Progenitor cell of endocrine pancreas (in vitro differentiated cells): ENCODE results near the gene DCC. TPM values are rescaled to one million over a fixed set of nuclear protein-coding genes. Genes with fewer than 3 reads are reported as not detected.
A peak's percentile ranks its signal among the peaks of the same experiment; 100 is the strongest.

Experiments
- DNase-seq: peaks from one replicate; pipeline ENCODE4 v3.0.0; 2021; ENCODE audit warnings: low spot score; ENCODE audit not compliant: unreplicated experiment
- H3K27ac Mint-ChIP-seq: 2 replicates; pipeline ENCODE4 v1.8.0; 2021; ENCODE audit warnings: mild to moderate bottlenecking, moderate library complexity, mixed read lengths
- H3K27me3 Mint-ChIP-seq: 2 replicates; pipeline ENCODE4 v1.8.0; 2021; ENCODE audit warnings: mixed read lengths
- H3K36me3 Mint-ChIP-seq: 2 replicates; pipeline ENCODE4 v1.8.0; 2022; ENCODE audit warnings: mixed read lengths; ENCODE audit not compliant: insufficient read depth
- H3K4me1 Mint-ChIP-seq: 2 replicates; pipeline ENCODE4 v1.8.0; 2021; ENCODE audit warnings: low read depth, mixed read lengths
- H3K4me3 Mint-ChIP-seq: 2 replicates; pipeline ENCODE4 v1.8.0; 2021; ENCODE audit warnings: low read depth, mild to moderate bottlenecking, moderate library complexity, mixed read lengths
- H3K9me3 Mint-ChIP-seq: 2 replicates; pipeline ENCODE4 v1.8.0; 2021; ENCODE audit warnings: low read depth, mixed read lengths
- total RNA-seq: library from RNA; stranded (reverse); gene quantifications from 2 replicates; pipeline ENCODE4 v1.2.1, GENCODE V29; 2021
- TF ChIP-seq, protein P1 (sequence below): fragments of 200-600 bp; sonication (generic); IDR thresholded peaks from one replicate; pipeline ENCODE4 v1.5.0; 2021; ENCODE audit warnings: antibody characterized with exemption, mild to moderate bottlenecking; ENCODE audit not compliant: unreplicated experiment

DCC gene
- total RNA-seq, 1 donor from 2014 or later, result 8.4 TPM

DNA sequence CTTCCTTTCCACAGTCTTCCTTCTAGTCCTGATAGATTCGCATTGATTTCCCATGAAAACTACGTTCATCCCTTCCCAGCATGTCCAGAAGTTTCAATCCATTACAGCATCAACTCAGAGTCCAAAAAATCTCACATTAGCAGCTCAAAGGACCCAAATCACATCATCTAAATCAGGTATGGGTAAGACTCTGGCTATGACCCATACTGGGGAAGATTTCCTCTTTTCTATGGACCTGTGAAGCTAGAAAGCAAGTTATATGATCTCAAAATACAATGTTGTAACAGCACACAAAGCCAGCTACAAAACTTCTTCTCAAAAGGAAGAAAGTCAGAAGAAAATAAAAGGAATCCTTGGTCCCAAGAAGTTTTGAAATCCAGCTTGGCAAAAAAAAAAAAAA, 5.7 kb upstream of the DCC start:
- Mint-ChIP-seq H3K36me3 (no peaks in the 10 kb centered on the region), H3K4me3 (no peak overlapping the region), H3K9me3 (no peaks in the 10 kb centered on the region), H3K27me3 (peaks cover 51% of the 10 kb centered on the region), H3K27ac (no peak overlapping the region), H3K4me1 (no peaks in the 10 kb centered on the region)
- TF ChIP-seq, protein P1, sequence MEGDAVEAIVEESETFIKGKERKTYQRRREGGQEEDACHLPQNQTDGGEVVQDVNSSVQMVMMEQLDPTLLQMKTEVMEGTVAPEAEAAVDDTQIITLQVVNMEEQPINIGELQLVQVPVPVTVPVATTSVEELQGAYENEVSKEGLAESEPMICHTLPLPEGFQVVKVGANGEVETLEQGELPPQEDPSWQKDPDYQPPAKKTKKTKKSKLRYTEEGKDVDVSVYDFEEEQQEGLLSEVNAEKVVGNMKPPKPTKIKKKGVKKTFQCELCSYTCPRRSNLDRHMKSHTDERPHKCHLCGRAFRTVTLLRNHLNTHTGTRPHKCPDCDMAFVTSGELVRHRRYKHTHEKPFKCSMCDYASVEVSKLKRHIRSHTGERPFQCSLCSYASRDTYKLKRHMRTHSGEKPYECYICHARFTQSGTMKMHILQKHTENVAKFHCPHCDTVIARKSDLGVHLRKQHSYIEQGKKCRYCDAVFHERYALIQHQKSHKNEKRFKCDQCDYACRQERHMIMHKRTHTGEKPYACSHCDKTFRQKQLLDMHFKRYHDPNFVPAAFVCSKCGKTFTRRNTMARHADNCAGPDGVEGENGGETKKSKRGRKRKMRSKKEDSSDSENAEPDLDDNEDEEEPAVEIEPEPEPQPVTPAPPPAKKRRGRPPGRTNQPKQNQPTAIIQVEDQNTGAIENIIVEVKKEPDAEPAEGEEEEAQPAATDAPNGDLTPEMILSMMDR, result no peak
- DNase-seq, result no peak

DNA sequence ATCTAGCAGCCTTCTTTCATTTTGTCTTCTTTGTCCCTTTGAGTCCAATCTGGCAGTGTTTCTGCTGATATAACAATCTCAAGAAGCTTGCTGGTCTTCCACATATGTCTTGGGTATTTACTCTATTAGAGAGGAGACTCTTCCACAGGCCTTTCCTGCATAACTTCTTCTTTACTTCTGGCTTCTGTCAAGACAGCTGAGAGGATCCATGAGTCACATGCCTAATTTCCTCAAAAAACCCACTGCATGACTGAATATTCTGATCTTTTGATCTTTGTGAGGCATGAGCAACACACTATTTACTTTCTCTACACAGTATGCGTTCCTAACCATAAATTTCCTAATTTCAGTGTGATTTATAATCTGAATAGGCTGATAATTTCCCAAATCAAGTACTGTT, 5.1 kb upstream of the DCC start:
- TF ChIP-seq, protein P1, result no peak
- Mint-ChIP-seq H3K36me3 (no peaks in the 10 kb centered on the region), H3K9me3 (no peaks in the 10 kb centered on the region), H3K4me1 (peaks cover 1% of the 10 kb centered on the region), H3K4me3 (no peak overlapping the region), H3K27ac (no peak overlapping the region), H3K27me3 (peaks cover 55% of the 10 kb centered on the region)
- no peak for DNase-seq

DNA sequence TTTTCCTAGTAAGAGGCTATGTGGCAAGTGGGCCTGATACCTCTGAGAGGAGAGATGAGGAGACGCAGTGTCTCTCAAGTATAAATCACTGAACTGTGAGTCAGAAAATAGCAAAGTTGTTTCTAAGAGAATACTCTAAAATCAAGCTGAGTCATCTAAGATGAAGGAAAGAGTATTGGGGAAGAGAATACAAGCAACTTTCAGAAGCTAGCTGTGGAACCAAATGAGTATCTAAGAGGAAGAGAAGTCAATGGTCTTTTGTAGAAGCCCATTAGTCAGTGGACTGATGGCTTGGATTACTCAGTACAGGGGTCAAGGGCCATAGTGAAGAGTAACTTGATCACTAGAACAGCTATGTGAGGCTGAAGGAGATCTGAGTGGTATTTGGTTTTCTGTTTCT, 2.7 kb upstream of the DCC start:
- no peaks in the 10 kb centered on the region for H3K9me3 Mint-ChIP-seq
- no peaks in the 10 kb centered on the region for H3K36me3 Mint-ChIP-seq
- TF ChIP-seq, protein P1, result no peak
- H3K4me3 Mint-ChIP-seq, result no peak overlapping the region
- no peak overlapping the region for H3K27ac Mint-ChIP-seq
- DNase-seq, result no peak
- H3K27me3 Mint-ChIP-seq, result peaks cover 70% of the 10 kb centered on the region
- H3K4me1 Mint-ChIP-seq, result peaks cover 20% of the 10 kb centered on the region

DNA sequence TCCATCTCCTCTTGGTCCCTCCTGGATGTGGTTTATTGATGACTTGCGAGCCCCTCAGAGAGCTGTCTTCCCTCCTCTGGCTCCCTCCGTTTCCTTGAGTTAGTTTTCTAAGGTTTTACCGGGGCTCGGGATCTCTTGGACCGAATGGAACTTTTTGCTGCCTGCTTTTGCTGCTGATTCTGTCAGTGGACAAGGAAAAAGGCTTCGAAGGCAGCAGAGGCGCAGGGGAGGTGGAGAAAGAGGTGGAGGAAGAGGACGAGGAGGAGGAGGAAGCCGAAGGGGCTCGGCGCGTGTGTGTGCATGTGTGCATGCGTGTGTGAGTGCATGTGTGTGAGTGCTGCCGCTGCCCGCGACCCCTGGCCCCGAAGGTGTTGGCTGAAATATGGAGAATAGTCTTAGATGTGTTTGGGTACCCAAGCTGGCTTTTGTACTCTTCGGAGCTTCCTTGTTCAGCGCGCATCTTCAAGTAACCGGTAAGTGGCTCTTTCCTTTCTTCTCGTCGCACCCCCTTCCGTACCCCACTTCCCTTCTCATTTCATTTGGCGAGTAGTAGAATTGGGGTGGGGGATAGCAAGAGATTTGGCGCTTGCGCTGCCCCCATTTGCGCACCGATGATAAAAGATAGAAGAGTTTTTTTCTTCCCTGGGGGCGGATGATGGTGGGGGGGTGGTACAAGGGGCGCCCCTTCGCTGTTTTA, 557 bp downstream of the DCC start:
- TF ChIP-seq, protein P1, result no peak
- Mint-ChIP-seq H3K27me3 (peaks cover 57% of the 10 kb centered on the region), H3K27ac (peak overlapping the region; percentile 19), H3K4me1 (peaks cover 26% of the 10 kb centered on the region), H3K36me3 (no peaks in the 10 kb centered on the region), H3K4me3 (no peak overlapping the region), H3K9me3 (no peaks in the 10 kb centered on the region)
- no peak for DNase-seq

DNA sequence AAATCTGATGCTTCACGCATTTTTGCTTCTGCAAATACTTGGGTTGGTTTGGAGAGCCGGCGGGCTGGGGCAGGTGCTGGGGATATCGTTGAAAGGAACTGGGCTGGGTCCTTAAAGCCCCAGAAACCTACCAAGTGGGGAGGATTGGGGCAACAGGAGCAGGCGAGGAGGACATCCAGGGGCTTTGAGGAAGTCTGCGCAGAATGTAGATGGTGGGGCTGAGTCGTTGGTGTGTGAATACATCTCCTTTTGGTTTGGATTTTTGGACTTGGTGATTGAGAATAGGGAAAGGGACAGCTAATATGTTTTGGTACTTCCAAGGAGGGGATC, 1.1 kb downstream of the DCC start:
- H3K4me3 Mint-ChIP-seq, result no peak overlapping the region
- no peaks in the 10 kb centered on the region for H3K9me3 Mint-ChIP-seq
- peaks cover 26% of the 10 kb centered on the region for H3K4me1 Mint-ChIP-seq
- H3K27me3 Mint-ChIP-seq, result peaks cover 57% of the 10 kb centered on the region
- H3K27ac Mint-ChIP-seq, result no peak overlapping the region
- TF ChIP-seq, protein P1, result no peak
- no peaks in the 10 kb centered on the region for H3K36me3 Mint-ChIP-seq
- no peak for DNase-seq
